HL-60 (cell line): Measurements from ENCODE around the gene CACNA2D1.

ENCODE experiments used
- DNase-seq, 2 experiments: peaks; one replicate each; pipeline ENCODE4 v3.0.0-alpha.2; 2010 to 2020; ENCODE audit warnings: low read depth in 1 of 2, low spot score in 1 of 2
- H3K27ac ChIP-seq: fragments of 250-450 bp; sonication (Bioruptor Pico); replicated peaks from 2 replicates; pipeline ENCODE4 v1.5.1; 2020; ENCODE audit warnings: mild to moderate bottlenecking, moderate library complexity
- H3K27me3 ChIP-seq: fragments of 250-450 bp; sonication (Bioruptor Pico); 2 replicates; pipeline ENCODE4 v1.5.1; 2021; ENCODE audit warnings: mild to moderate bottlenecking, moderate library complexity; ENCODE audit not compliant: insufficient read depth, poor library complexity, severe bottlenecking
- H3K4me3 ChIP-seq: replicated peaks from 2 replicates; pipeline ENCODE4 v1.5.1; 2011; ENCODE audit warnings: mild to moderate bottlenecking, control low read depth, low read length; ENCODE audit not compliant: insufficient read depth
- CTCF ChIP-seq: IDR thresholded peaks from one replicate; pipeline ENCODE4 v1.5.1; 2011; ENCODE audit warnings: low read length, control low read depth, inconsistent platforms; ENCODE audit not compliant: insufficient read depth
- GABPA ChIP-seq: IDR thresholded peaks from 2 replicates; pipeline ENCODE4 v1.6.1; 2012; ENCODE audit warnings: low read depth
- POLR2AphosphoS5 ChIP-seq: IDR thresholded peaks from 2 replicates; pipeline ENCODE4 v1.6.1; 2012; ENCODE audit warnings: low read depth
- REST ChIP-seq: IDR thresholded peaks from 2 replicates; pipeline ENCODE4 v1.6.1; 2012; ENCODE audit warnings: low read depth; ENCODE audit not compliant: insufficient replicate concordance
- SPI1 ChIP-seq: IDR thresholded peaks from 2 replicates; pipeline ENCODE4 v1.6.1; 2012; ENCODE audit warnings: low read depth, mild to moderate bottlenecking, borderline replicate concordance

The CACNA2D1 gene

GRCh38 chr7:82087099-82087498, 356.5 kb downstream of the CACNA2D1 start:
- no peak overlapping the region for H3K27ac ChIP-seq

GRCh38 chr7:82085116-82085515, 358.5 kb downstream of the CACNA2D1 start:
- DNase-seq: no peak
- Histone ChIP-seq H3K4me3 (no peak overlapping the region), H3K27ac (no peak overlapping the region), H3K27me3 (peaks cover 2% of the 10 kb centered on the region)
- TF ChIP-seq POLR2AphosphoS5 (no peak), SPI1 (no peak), GABPA (no peak), CTCF (no peak), REST (no peak)

More at GRCh38 chr7:82087099-82087498, 356.5 kb downstream of the CACNA2D1 start:
- H3K4me3 ChIP-seq: no peak overlapping the region
- DNase-seq: no peak
- TF ChIP-seq CTCF: no peak
- no peak for TF ChIP-seq REST
- no peak for TF ChIP-seq POLR2AphosphoS5
- TF ChIP-seq SPI1: no peak
- no peak for TF ChIP-seq GABPA
- H3K27me3 ChIP-seq: peaks cover 2% of the 10 kb centered on the region

- Histone ChIP-seq H3K4me3 (no peak overlapping the region), H3K27me3 (no peaks in the 10 kb centered on the region), H3K27ac (no peak overlapping the region)
- no peak for TF ChIP-seq POLR2AphosphoS5
- TF ChIP-seq CTCF: no peak
- no peak for TF ChIP-seq SPI1
- TF ChIP-seq GABPA: no peak
- TF ChIP-seq REST: no peak
- DNase-seq: no peak
Measured at GRCh38 chr7:82081644-82082224, 361.8 kb downstream of the CACNA2D1 start.
